Measurements from ENCODE around the gene IRX4.

Gene IRX4

GRCh38 chr5:1840741-1841521 lies 41.8 kb downstream of the IRX4 start:
- no peak overlapping the region for H3K4me2 ChIP-seq (ENCODE audit: insufficient read depth, low read length)
- H3K36me3 ChIP-seq (ENCODE audit: insufficient read depth, low read length) = no peaks in the 10 kb centered on the region
- H3K9me3 ChIP-seq (ENCODE audit: insufficient read depth, low read length, severe bottlenecking) = no peaks in the 10 kb centered on the region
- H3K27ac ChIP-seq (ENCODE audit: low read length) = no peak overlapping the region
- H3K9ac ChIP-seq (ENCODE audit: low read depth, low read length) = no peak overlapping the region
- H3K79me2 ChIP-seq (ENCODE audit: insufficient read depth, low read length) = no peaks in the 10 kb centered on the region
- ATAC-seq (ENCODE audit: insufficient read depth, low read depth) = no peak
- H2AFZ ChIP-seq (ENCODE audit: low read depth, low read length) = no peak overlapping the region
- DNase-seq = no peak
- no peaks in the 10 kb centered on the region for H3K4me1 ChIP-seq (ENCODE audit: insufficient read depth, low read length)
- TF ChIP-seq EZH2 (IDR thresholded peaks at IDR 0.05; ENCODE audit: borderline replicate concordance, low read depth, low read length, severe bottlenecking) (no peak), CTCF (IDR thresholded peaks at IDR 0.05; ENCODE audit: borderline replicate concordance, extremely low read depth, low read length, poor library complexity, severe bottlenecking) (no peak)
- H3K27me3 ChIP-seq (ENCODE audit: insufficient read depth, low read length, poor library complexity) = no peaks in the 10 kb centered on the region
- H3K4me3 ChIP-seq (ENCODE audit: low read depth in 1 of 2, low read length in 2 of 2) = no peak overlapping the region
- H4K20me1 ChIP-seq (ENCODE audit: insufficient read depth, low read length) = peaks cover 2% of the 10 kb centered on the region; the same call in 1 of the 2 replicates

- Histone ChIP-seq H3K9me3 (ENCODE audit: insufficient read depth, low read length, severe bottlenecking) (no peaks in the 10 kb centered on the region), H3K4me1 (ENCODE audit: insufficient read depth, low read length) (no peaks in the 10 kb centered on the region), H3K27ac (ENCODE audit: low read length) (no peak overlapping the region), H3K9ac (ENCODE audit: low read depth, low read length) (no peak overlapping the region), H3K4me2 (ENCODE audit: insufficient read depth, low read length) (no peak overlapping the region), H3K27me3 (ENCODE audit: insufficient read depth, low read length, poor library complexity) (no peaks in the 10 kb centered on the region), H3K36me3 (ENCODE audit: insufficient read depth, low read length) (no peaks in the 10 kb centered on the region), H3K79me2 (ENCODE audit: insufficient read depth, low read length) (no peaks in the 10 kb centered on the region), H3K4me3 (ENCODE audit: low read depth in 1 of 2, low read length in 2 of 2) (no peak overlapping the region), H4K20me1 (ENCODE audit: insufficient read depth, low read length) (peaks cover 2% of the 10 kb centered on the region; the same call in 1 of the 2 replicates), H2AFZ (ENCODE audit: low read depth, low read length) (no peak overlapping the region)
- DNase-seq (no peak), ATAC-seq (ENCODE audit: insufficient read depth, low read depth) (no peak)
- TF ChIP-seq EZH2 (IDR thresholded peaks at IDR 0.05; ENCODE audit: borderline replicate concordance, low read depth, low read length, severe bottlenecking) (no peak), CTCF (IDR thresholded peaks at IDR 0.05; ENCODE audit: borderline replicate concordance, extremely low read depth, low read length, poor library complexity, severe bottlenecking) (no peak)
Measured at GRCh38 chr5:1840071-1840547, 42.6 kb downstream of the IRX4 start.

GRCh38 chr5:1838013-1838412 lies 44.7 kb downstream of the IRX4 start:
- Histone ChIP-seq H3K4me3 (ENCODE audit: low read depth in 1 of 2, low read length in 2 of 2) (no peak overlapping the region), H3K79me2 (ENCODE audit: insufficient read depth, low read length) (no peaks in the 10 kb centered on the region), H3K36me3 (ENCODE audit: insufficient read depth, low read length) (no peaks in the 10 kb centered on the region), H4K20me1 (ENCODE audit: insufficient read depth, low read length) (peaks cover 2% of the 10 kb centered on the region; the same call in 1 of the 2 replicates), H3K4me2 (ENCODE audit: insufficient read depth, low read length) (no peak overlapping the region), H3K9ac (ENCODE audit: low read depth, low read length) (no peak overlapping the region), H3K4me1 (ENCODE audit: insufficient read depth, low read length) (no peaks in the 10 kb centered on the region), H3K27ac (ENCODE audit: low read length) (no peak overlapping the region), H3K27me3 (ENCODE audit: insufficient read depth, low read length, poor library complexity) (no peaks in the 10 kb centered on the region), H3K9me3 (ENCODE audit: insufficient read depth, low read length, severe bottlenecking) (no peaks in the 10 kb centered on the region), H2AFZ (ENCODE audit: low read depth, low read length) (no peak overlapping the region)
- DNase-seq (no peak), ATAC-seq (ENCODE audit: insufficient read depth, low read depth) (no peak)
- TF ChIP-seq EZH2 (IDR thresholded peaks at IDR 0.05; ENCODE audit: borderline replicate concordance, low read depth, low read length, severe bottlenecking) = no peak
- TF ChIP-seq CTCF (IDR thresholded peaks at IDR 0.05; ENCODE audit: borderline replicate concordance, extremely low read depth, low read length, poor library complexity, severe bottlenecking) = no peak

All from DND-41 (cell line).